H9 (cell line): ENCODE results near the gene GPR176. TPM values are rescaled to one million over a fixed set of nuclear protein-coding genes. Genes with fewer than 3 reads are reported as not detected.
A peak's percentile ranks its signal among the peaks of the same experiment; 100 is the strongest.

Source experiments
- DNase-seq: peaks from one replicate; pipeline ENCODE4 v3.0.0-alpha.2; 2017
- H2AFZ ChIP-seq: one replicate; pipeline ENCODE4 v1.6.1; 2013; ENCODE audit warnings: mild to moderate bottlenecking, low read length, control low read depth, moderate library complexity
- H2AK5ac ChIP-seq: 2 replicates; pipeline ENCODE4 v1.6.1; 2013; ENCODE audit warnings: low read length, control low read depth, mixed read lengths; ENCODE audit not compliant: insufficient read length
- H2BK120ac ChIP-seq: one replicate; pipeline ENCODE4 v1.6.1; 2013; ENCODE audit warnings: low read depth, mild to moderate bottlenecking, low read length, control low read depth, inconsistent platforms; ENCODE audit not compliant: poor library complexity, severe bottlenecking
- H2BK12ac ChIP-seq: 2 replicates; pipeline ENCODE4 v1.6.1; 2013; ENCODE audit warnings: low read length, control low read depth, mixed read lengths, low read depth; ENCODE audit not compliant: insufficient read length
- H2BK15ac ChIP-seq: 2 replicates; pipeline ENCODE4 v1.6.1; 2013; ENCODE audit warnings: low read depth, low read length, control low read depth
- H2BK20ac ChIP-seq: one replicate; pipeline ENCODE4 v1.6.1; 2013; ENCODE audit warnings: low read depth, mild to moderate bottlenecking, low read length, control low read depth, inconsistent platforms; ENCODE audit not compliant: poor library complexity, severe bottlenecking
- H2BK5ac ChIP-seq: 2 replicates; pipeline ENCODE4 v1.6.1; 2013; ENCODE audit warnings: low read length, control low read depth, mixed read lengths; ENCODE audit not compliant: insufficient read length
- H3K14ac ChIP-seq: 2 replicates; pipeline ENCODE4 v1.6.1; 2013; ENCODE audit warnings: low read length, control low read depth; ENCODE audit not compliant: insufficient read depth
- H3K18ac ChIP-seq: 2 replicates; pipeline ENCODE4 v1.6.1; 2013; ENCODE audit warnings: low read depth, mild to moderate bottlenecking, mixed read lengths, low read length, control low read depth; ENCODE audit not compliant: insufficient read length
- H3K23ac ChIP-seq: 2 replicates; pipeline ENCODE4 v1.6.1; 2013; ENCODE audit warnings: low read length, control low read depth, mixed read lengths, low read depth; ENCODE audit not compliant: insufficient read length
- H3K23me2 ChIP-seq: 2 replicates; pipeline ENCODE4 v1.6.1; 2013; ENCODE audit warnings: low read depth, mild to moderate bottlenecking, mixed read lengths, low read length, control low read depth; ENCODE audit not compliant: insufficient read length, poor library complexity, severe bottlenecking
- H3K27ac ChIP-seq: 2 replicates; pipeline ENCODE4 v1.5.1; 2013; ENCODE audit warnings: low read length, control low read depth, mixed read lengths, low read depth; ENCODE audit not compliant: insufficient read length
- H3K27me3 ChIP-seq: 2 replicates; pipeline ENCODE4 v1.6.1; 2013; ENCODE audit warnings: low read length, control low read depth, inconsistent platforms; ENCODE audit not compliant: insufficient read depth
- H3K4ac ChIP-seq: 2 replicates; pipeline ENCODE4 v1.6.1; 2013; ENCODE audit warnings: low read depth, mild to moderate bottlenecking, control low read depth, inconsistent platforms, low read length, moderate library complexity
- H3K4me1 ChIP-seq: 2 replicates; pipeline ENCODE4 v1.6.1; 2013; ENCODE audit warnings: low read length, control low read depth, inconsistent platforms; ENCODE audit not compliant: insufficient read depth
- H3K4me2 ChIP-seq: 2 replicates; pipeline ENCODE4 v1.6.1; 2013; ENCODE audit warnings: low read length, control low read depth, mixed read lengths; ENCODE audit not compliant: insufficient read length, insufficient read depth
- H3K56ac ChIP-seq: 2 replicates; pipeline ENCODE4 v1.6.1; 2013; ENCODE audit warnings: low read depth, mild to moderate bottlenecking, mixed read lengths, low read length, control low read depth; ENCODE audit not compliant: insufficient read length
- H3K79me1 ChIP-seq: 2 replicates; pipeline ENCODE4 v1.6.1; 2013; ENCODE audit warnings: low read depth, mild to moderate bottlenecking, moderate library complexity, low read length, control low read depth, inconsistent platforms; ENCODE audit not compliant: insufficient read depth, poor library complexity, severe bottlenecking
- H3K79me2 ChIP-seq: 2 replicates; pipeline ENCODE4 v1.6.1; 2013; ENCODE audit warnings: low read length, control low read depth, inconsistent platforms; ENCODE audit not compliant: insufficient read depth
- H3K9ac ChIP-seq: 2 replicates; pipeline ENCODE4 v1.6.1; 2013; ENCODE audit warnings: low read length, control low read depth, mixed read lengths; ENCODE audit not compliant: insufficient read length; ENCODE audit errors: extremely low read depth
- H3K9me3 ChIP-seq: one replicate; pipeline ENCODE4 v1.6.1; 2013; ENCODE audit warnings: low read depth, low read length, inconsistent platforms; ENCODE audit not compliant: control insufficient read depth
- H3T11ph ChIP-seq: one replicate; pipeline ENCODE4 v1.6.1; 2013; ENCODE audit warnings: mild to moderate bottlenecking, low read length, control low read depth, inconsistent platforms
- H4K20me1 ChIP-seq: one replicate; pipeline ENCODE4 v1.6.1; 2013; ENCODE audit not compliant: control insufficient read depth, insufficient read length, insufficient read depth
- H4K5ac ChIP-seq: 2 replicates; pipeline ENCODE4 v1.6.1; 2013; ENCODE audit warnings: low read depth, mild to moderate bottlenecking, mixed read lengths, low read length, control low read depth; ENCODE audit not compliant: insufficient read length
- H4K8ac ChIP-seq: replicated peaks from 2 replicates; pipeline ENCODE4 v1.6.1; 2013; ENCODE audit warnings: low read length, control low read depth, mixed read lengths, low read depth; ENCODE audit not compliant: insufficient read length
- H4K91ac ChIP-seq: 2 replicates; pipeline ENCODE4 v1.6.1; 2013; ENCODE audit warnings: low read depth, mild to moderate bottlenecking, moderate library complexity, mixed read lengths, low read length, control low read depth; ENCODE audit not compliant: insufficient read length
- H3K27ac Mint-ChIP-seq, 3 experiments: 2 replicates in 2 of 3; 3 replicates in 1 of 3; pipeline ENCODE4 v1.8.0; 2020 to 2021; ENCODE audit warnings: mixed read lengths in 3 of 3, mild to moderate bottlenecking in 1 of 3, moderate library complexity in 1 of 3
- H3K27me3 Mint-ChIP-seq: 2 replicates; pipeline ENCODE4 v1.8.0; 2021; ENCODE audit warnings: low read depth, mild to moderate bottlenecking, moderate library complexity, mixed read lengths
- H3K36me3 Mint-ChIP-seq, 3 experiments: 2 replicates in 2 of 3; 3 replicates in 1 of 3; pipeline ENCODE4 v1.8.0; 2020 to 2021; ENCODE audit warnings: low read depth in 3 of 3, mixed read lengths in 3 of 3; ENCODE audit not compliant: insufficient read depth in 1 of 3
- H3K4me1 Mint-ChIP-seq, 2 experiments: 2 replicates each; pipeline ENCODE4 v1.8.0; 2020; ENCODE audit warnings: mixed read lengths in 2 of 2
- H3K4me3 Mint-ChIP-seq, 2 experiments: 2 replicates in 1 of 2; 3 replicates in 1 of 2; pipeline ENCODE4 v1.8.0; 2020 to 2021; ENCODE audit warnings: mild to moderate bottlenecking in 2 of 2, mixed read lengths in 2 of 2, moderate library complexity in 1 of 2
- H3K9me3 Mint-ChIP-seq, 2 experiments: 2 replicates in 1 of 2; 3 replicates in 1 of 2; pipeline ENCODE4 v1.8.0; 2020; ENCODE audit warnings: mild to moderate bottlenecking in 2 of 2, mixed read lengths in 2 of 2, moderate library complexity in 1 of 2
- WGBS: extraction: QIAGEN DNeasy Blood & Tissue Kit; methylation state at CpG from one replicate; pipeline ENCODE4 v1.1.7; 2013; ENCODE audit warnings: missing lambda C conversion rate, low lambda C conversion rate, mixed read lengths; ENCODE audit not compliant: insufficient read length; ENCODE audit errors: extremely low coverage; 5-methylcytosine and 5-hydroxymethylcytosine counted together
- total RNA-seq: library from RNA; stranded (reverse); gene quantifications from 2 replicates; pipeline ENCODE4 v1.2.1, GENCODE V29; 2021
- TF ChIP-seq, protein P1 (sequence below): fragments of 200-600 bp; sonication (generic); conservative IDR thresholded peaks from 3 replicates; pipeline ENCODE4 v1.8.0; 2021; ENCODE audit warnings: antibody characterized with exemption, mild to moderate bottlenecking

The GPR176 gene
- total RNA-seq, 1 experiment from 2014 or later = 132 TPM

GRCh38 chr15:39851500-39852092 is 68.5 kb downstream of the GPR176 start:
- no peak overlapping the region for H3K9ac ChIP-seq
- no peak overlapping the region for H2BK15ac ChIP-seq
- no peak overlapping the region for H2BK5ac ChIP-seq
- no peak overlapping the region for H4K8ac ChIP-seq
- H3T11ph ChIP-seq = no peak overlapping the region
- DNase-seq = no peak
- TF ChIP-seq, protein P1, sequence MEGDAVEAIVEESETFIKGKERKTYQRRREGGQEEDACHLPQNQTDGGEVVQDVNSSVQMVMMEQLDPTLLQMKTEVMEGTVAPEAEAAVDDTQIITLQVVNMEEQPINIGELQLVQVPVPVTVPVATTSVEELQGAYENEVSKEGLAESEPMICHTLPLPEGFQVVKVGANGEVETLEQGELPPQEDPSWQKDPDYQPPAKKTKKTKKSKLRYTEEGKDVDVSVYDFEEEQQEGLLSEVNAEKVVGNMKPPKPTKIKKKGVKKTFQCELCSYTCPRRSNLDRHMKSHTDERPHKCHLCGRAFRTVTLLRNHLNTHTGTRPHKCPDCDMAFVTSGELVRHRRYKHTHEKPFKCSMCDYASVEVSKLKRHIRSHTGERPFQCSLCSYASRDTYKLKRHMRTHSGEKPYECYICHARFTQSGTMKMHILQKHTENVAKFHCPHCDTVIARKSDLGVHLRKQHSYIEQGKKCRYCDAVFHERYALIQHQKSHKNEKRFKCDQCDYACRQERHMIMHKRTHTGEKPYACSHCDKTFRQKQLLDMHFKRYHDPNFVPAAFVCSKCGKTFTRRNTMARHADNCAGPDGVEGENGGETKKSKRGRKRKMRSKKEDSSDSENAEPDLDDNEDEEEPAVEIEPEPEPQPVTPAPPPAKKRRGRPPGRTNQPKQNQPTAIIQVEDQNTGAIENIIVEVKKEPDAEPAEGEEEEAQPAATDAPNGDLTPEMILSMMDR = no peak
- no peaks in the 10 kb centered on the region for H4K20me1 ChIP-seq
- H3K4ac ChIP-seq = no peak overlapping the region
- Mint-ChIP-seq H3K27ac (peak overlapping the region in 1 of 3 experiments; percentile 65; a peak in 2 of 7 replicates), H3K27me3 (no peaks in the 10 kb centered on the region), H3K4me1 (peaks cover 66 to 88% of the 10 kb centered on the region in 2 experiments), H3K4me3 (no peak overlapping the region), H3K9me3 (no peaks in the 10 kb centered on the region), H3K36me3 (peaks cover 3 to 4% (median 4%) of the 10 kb centered on the region in 3 experiments; a peak in 4 of 7 replicates)
- no peak overlapping the region for H3K56ac ChIP-seq
- H2BK12ac ChIP-seq = no peak overlapping the region
- no peak overlapping the region for H2AK5ac ChIP-seq
- no peaks in the 10 kb centered on the region for H3K9me3 ChIP-seq
- no peak overlapping the region for H4K5ac ChIP-seq
- H3K27me3 ChIP-seq = no peaks in the 10 kb centered on the region
- no peaks in the 10 kb centered on the region for H3K23me2 ChIP-seq
- peaks cover 22% of the 10 kb centered on the region; the same call in 1 of the 2 replicates for H3K79me2 ChIP-seq
- H3K14ac ChIP-seq = no peak overlapping the region
- WGBS = no CpG with 5 or more reads among the region's 7 CpGs
- H3K4me2 ChIP-seq = no peak overlapping the region
- peaks cover 7% of the 10 kb centered on the region for H3K4me1 ChIP-seq
- no peak overlapping the region for H3K18ac ChIP-seq
- no peak overlapping the region for H2AFZ ChIP-seq
- no peaks in the 10 kb centered on the region for H3K79me1 ChIP-seq
- no peak overlapping the region for H3K27ac ChIP-seq
- no peak overlapping the region for H2BK120ac ChIP-seq
- H4K91ac ChIP-seq = no peak overlapping the region
- H2BK20ac ChIP-seq = no peak overlapping the region
- no peak overlapping the region for H3K23ac ChIP-seq
